WTC11 (cell line): ENCODE measurements around the gene CD79A. TPM values are rescaled to one million over a fixed set of nuclear protein-coding genes. Genes with fewer than 3 reads are reported as not detected.

Experiments used
- ATAC-seq: fragments of 200-7000 bp; cut with Tn5 transposase; 2 replicates; pipeline ENCODE4 v1.10.0; 2021; ENCODE audit warnings: mild to moderate bottlenecking, moderate library complexity
- CTCF ChIA-PET: fragments of 300-600 bp; sonication (Branson Sonifier 250); formaldehyde crosslinking; loops from one replicate; lab custom pipeline; 2021; ENCODE audit warnings: antibody characterized with exemption; lab: Charles Lee
- POLR2A ChIA-PET: fragments of 350-600 bp; sonication (Branson Sonifier 250); formaldehyde crosslinking; loops from one replicate; lab custom pipeline; 2021; ENCODE audit warnings: antibody characterized with exemption; lab: Charles Lee
- DNase-seq: peaks from one replicate; pipeline ENCODE4 v3.0.0; 2021; ENCODE audit warnings: low spot score
- H3K27ac Mint-ChIP-seq: 2 replicates; pipeline ENCODE4 v1.8.0; 2021; ENCODE audit warnings: mixed read lengths
- H3K27me3 Mint-ChIP-seq: 2 replicates; pipeline ENCODE4 v1.8.0; 2021; ENCODE audit warnings: low read depth, mild to moderate bottlenecking, moderate library complexity, mixed read lengths
- H3K36me3 Mint-ChIP-seq: 2 replicates; pipeline ENCODE4 v1.8.0; 2021; ENCODE audit warnings: mixed read lengths
- H3K4me1 Mint-ChIP-seq: 2 replicates; pipeline ENCODE4 v1.8.0; 2022; ENCODE audit warnings: mixed read lengths
- H3K4me3 Mint-ChIP-seq: 2 replicates; pipeline ENCODE4 v1.8.0; 2021; ENCODE audit warnings: mild to moderate bottlenecking, moderate library complexity, mixed read lengths
- H3K9me3 Mint-ChIP-seq: 2 replicates; pipeline ENCODE4 v1.8.0; 2021; ENCODE audit warnings: mixed read lengths
- ATF1 ChIP-seq: sonication (generic); formaldehyde crosslinking; IDR thresholded peaks from 2 replicates; pipeline ENCODE4 v1.8.1; 2023; ENCODE audit warnings: mild to moderate bottlenecking, moderate library complexity, missing genetic modification reagents
- CBFB ChIP-seq: sonication (generic); formaldehyde crosslinking; IDR thresholded peaks from 2 replicates; pipeline ENCODE4 v1.8.1; 2022; ENCODE audit warnings: mild to moderate bottlenecking, low read depth, missing genetic modification reagents
- ERG ChIP-seq: fragments of 250-450 bp; sonication (Bioruptor Pico); IDR thresholded peaks from 2 replicates; pipeline ENCODE4 v1.8.0; 2021; ENCODE audit warnings: mild to moderate bottlenecking
- FOXP1 ChIP-seq: sonication (generic); formaldehyde crosslinking; IDR thresholded peaks from 2 replicates; pipeline ENCODE4 v1.8.0; 2022; ENCODE audit warnings: missing genetic modification reagents, mild to moderate bottlenecking, moderate library complexity, borderline replicate concordance
- IRF1 ChIP-seq: sonication (generic); formaldehyde crosslinking; IDR thresholded peaks from 2 replicates; pipeline ENCODE4 v1.8.0; 2023; ENCODE audit warnings: missing genetic modification reagents
- MYBL2 ChIP-seq: sonication (generic); formaldehyde crosslinking; IDR thresholded peaks from 2 replicates; pipeline ENCODE4 v1.8.1; 2023; ENCODE audit warnings: mild to moderate bottlenecking, moderate library complexity, missing genetic modification reagents
- NFYB ChIP-seq: sonication (generic); formaldehyde crosslinking; conservative IDR thresholded peaks from 2 replicates; pipeline ENCODE4 v1.8.0; 2022; ENCODE audit warnings: low read depth, missing genetic modification reagents
- NR2C2 ChIP-seq: sonication (generic); formaldehyde crosslinking; IDR thresholded peaks from 2 replicates; pipeline ENCODE4 v1.8.0; 2022; ENCODE audit warnings: mild to moderate bottlenecking, missing genetic modification reagents
- PRDM15 ChIP-seq: sonication (generic); formaldehyde crosslinking; IDR thresholded peaks from 2 replicates; pipeline ENCODE4 v1.8.0; 2022; ENCODE audit warnings: missing genetic modification reagents
- TEAD4 ChIP-seq: sonication (generic); formaldehyde crosslinking; IDR thresholded peaks from 2 replicates; pipeline ENCODE4 v1.8.0; 2022; ENCODE audit warnings: mild to moderate bottlenecking, missing genetic modification reagents
- ZNF317 ChIP-seq: sonication (generic); formaldehyde crosslinking; IDR thresholded peaks from 2 replicates; pipeline ENCODE4 v1.8.1; 2023; ENCODE audit warnings: low read depth, mild to moderate bottlenecking, moderate library complexity, missing genetic modification reagents, borderline replicate concordance
- total RNA-seq: library from RNA; stranded (reverse); gene quantifications from 3 replicates; pipeline ENCODE4 v1.2.3, GENCODE V29; 2021
- TF ChIP-seq, protein P1 (sequence below): fragments of 250-450 bp; sonication (Bioruptor Pico); IDR thresholded peaks from 2 replicates; pipeline ENCODE4 v1.9.0; 2021; ENCODE audit warnings: mild to moderate bottlenecking
- TF ChIP-seq, protein P2 (sequence below): fragments of 250-450 bp; sonication (Bioruptor Pico); IDR thresholded peaks from 2 replicates; pipeline ENCODE4 v1.9.0; 2021; ENCODE audit warnings: mild to moderate bottlenecking
- TF ChIP-seq, protein P3 (sequence below): fragments of 250-450 bp; sonication (Bioruptor Pico); IDR thresholded peaks from 2 replicates; pipeline ENCODE4 v1.9.0; 2021; ENCODE audit warnings: moderate library complexity, mild to moderate bottlenecking, inconsistent platforms, borderline replicate concordance
- TF ChIP-seq, protein P4 (sequence below): sonication (generic); formaldehyde crosslinking; IDR thresholded peaks from 2 replicates; pipeline ENCODE4 v1.8.1; 2023; ENCODE audit warnings: mild to moderate bottlenecking, missing genetic modification reagents
- TF ChIP-seq, protein P5 (sequence below): sonication (generic); formaldehyde crosslinking; IDR thresholded peaks from 2 replicates; pipeline ENCODE4 v1.8.0; 2022; ENCODE audit warnings: mild to moderate bottlenecking, missing genetic modification reagents

CD79A gene
- total RNA-seq, 1 experiment from 2014 or later: 0.42 TPM

DNA sequence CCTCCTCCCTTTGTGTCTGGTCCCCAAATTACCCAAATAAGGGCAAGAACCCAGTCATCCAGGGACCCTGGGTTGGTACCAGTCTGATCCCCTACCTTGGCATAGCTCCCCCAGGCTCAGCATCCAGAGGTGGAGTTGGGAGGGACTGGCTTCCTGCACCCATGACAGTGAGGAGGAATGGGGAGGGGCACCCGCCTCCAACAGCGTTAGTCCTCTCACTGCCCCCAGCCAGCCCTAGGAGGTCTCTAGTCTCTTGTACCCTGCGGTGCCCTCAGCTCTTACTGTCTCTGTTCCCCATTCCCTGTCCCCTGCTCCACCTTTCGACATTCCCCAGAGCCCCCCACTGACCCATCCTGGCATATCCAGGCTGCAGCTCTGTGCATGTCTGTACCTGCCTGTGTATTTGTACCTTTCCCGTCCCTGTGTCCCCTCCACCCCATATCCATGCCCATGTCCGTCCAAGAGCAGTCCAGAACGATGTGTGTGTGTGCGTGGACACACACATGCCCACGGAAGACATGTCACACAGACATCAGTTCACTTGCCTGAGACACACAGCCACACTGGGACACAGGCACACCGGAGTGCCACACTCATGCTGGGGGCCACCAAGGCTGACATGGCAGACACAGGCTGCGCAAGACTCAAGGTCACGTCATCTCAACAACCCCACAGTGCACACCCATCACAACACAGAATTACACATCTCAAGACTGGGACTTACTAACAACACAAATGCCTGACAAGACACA is 33.3 kb downstream of the CD79A start:
- DNase-seq (no peak), ATAC-seq (no peak)
- Mint-ChIP-seq H3K9me3 (no peaks in the 10 kb centered on the region), H3K27me3 (peaks cover 7% of the 10 kb centered on the region), H3K27ac (no peak overlapping the region), H3K4me3 (no peak overlapping the region), H3K4me1 (peaks cover 9% of the 10 kb centered on the region), H3K36me3 (0 out of 2 replicates have a peak, but pooled peaks cover 4% of the 10 kb centered on the region)
- ChIA-PET CTCF (interaction anchor here (1.2 kb wide), 1 partner anchor 27 kb away, joined by 4 read pairs; no protein-coding TSS in a partner anchor), POLR2A (no interaction called here)
- no peak for TF ChIP-seq ZNF317 (CRISPR knock-in tag)
- TF ChIP-seq, protein P1, sequence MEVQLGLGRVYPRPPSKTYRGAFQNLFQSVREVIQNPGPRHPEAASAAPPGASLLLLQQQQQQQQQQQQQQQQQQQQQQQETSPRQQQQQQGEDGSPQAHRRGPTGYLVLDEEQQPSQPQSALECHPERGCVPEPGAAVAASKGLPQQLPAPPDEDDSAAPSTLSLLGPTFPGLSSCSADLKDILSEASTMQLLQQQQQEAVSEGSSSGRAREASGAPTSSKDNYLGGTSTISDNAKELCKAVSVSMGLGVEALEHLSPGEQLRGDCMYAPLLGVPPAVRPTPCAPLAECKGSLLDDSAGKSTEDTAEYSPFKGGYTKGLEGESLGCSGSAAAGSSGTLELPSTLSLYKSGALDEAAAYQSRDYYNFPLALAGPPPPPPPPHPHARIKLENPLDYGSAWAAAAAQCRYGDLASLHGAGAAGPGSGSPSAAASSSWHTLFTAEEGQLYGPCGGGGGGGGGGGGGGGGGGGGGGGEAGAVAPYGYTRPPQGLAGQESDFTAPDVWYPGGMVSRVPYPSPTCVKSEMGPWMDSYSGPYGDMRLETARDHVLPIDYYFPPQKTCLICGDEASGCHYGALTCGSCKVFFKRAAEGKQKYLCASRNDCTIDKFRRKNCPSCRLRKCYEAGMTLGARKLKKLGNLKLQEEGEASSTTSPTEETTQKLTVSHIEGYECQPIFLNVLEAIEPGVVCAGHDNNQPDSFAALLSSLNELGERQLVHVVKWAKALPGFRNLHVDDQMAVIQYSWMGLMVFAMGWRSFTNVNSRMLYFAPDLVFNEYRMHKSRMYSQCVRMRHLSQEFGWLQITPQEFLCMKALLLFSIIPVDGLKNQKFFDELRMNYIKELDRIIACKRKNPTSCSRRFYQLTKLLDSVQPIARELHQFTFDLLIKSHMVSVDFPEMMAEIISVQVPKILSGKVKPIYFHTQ (CRISPR knock-in tag): no peak
- TF ChIP-seq MYBL2 (CRISPR knock-in tag): no peak
- no peak for TF ChIP-seq CBFB (CRISPR knock-in tag)
- TF ChIP-seq, protein P2, sequence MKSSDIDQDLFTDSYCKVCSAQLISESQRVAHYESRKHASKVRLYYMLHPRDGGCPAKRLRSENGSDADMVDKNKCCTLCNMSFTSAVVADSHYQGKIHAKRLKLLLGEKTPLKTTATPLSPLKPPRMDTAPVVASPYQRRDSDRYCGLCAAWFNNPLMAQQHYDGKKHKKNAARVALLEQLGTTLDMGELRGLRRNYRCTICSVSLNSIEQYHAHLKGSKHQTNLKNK (CRISPR knock-in tag): no peak
- TF ChIP-seq, protein P3, sequence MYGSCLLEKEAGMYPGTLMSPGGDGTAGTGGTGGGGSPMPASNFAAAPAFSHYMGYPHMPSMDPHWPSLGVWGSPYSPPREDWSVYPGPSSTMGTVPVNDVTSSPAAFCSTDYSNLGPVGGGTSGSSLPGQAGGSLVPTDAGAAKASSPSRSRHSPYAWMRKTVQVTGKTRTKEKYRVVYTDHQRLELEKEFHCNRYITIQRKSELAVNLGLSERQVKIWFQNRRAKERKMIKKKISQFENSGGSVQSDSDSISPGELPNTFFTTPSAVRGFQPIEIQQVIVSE: no peak
- TF ChIP-seq PRDM15 (CRISPR knock-in tag): no peak
- TF ChIP-seq ATF1 (CRISPR knock-in tag): no peak
- TF ChIP-seq, protein P4, sequence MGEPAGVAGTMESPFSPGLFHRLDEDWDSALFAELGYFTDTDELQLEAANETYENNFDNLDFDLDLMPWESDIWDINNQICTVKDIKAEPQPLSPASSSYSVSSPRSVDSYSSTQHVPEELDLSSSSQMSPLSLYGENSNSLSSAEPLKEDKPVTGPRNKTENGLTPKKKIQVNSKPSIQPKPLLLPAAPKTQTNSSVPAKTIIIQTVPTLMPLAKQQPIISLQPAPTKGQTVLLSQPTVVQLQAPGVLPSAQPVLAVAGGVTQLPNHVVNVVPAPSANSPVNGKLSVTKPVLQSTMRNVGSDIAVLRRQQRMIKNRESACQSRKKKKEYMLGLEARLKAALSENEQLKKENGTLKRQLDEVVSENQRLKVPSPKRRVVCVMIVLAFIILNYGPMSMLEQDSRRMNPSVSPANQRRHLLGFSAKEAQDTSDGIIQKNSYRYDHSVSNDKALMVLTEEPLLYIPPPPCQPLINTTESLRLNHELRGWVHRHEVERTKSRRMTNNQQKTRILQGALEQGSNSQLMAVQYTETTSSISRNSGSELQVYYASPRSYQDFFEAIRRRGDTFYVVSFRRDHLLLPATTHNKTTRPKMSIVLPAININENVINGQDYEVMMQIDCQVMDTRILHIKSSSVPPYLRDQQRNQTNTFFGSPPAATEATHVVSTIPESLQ (CRISPR knock-in tag): no peak
- no peak for TF ChIP-seq IRF1 (CRISPR knock-in tag)
- TF ChIP-seq NFYB (CRISPR knock-in tag): no peak
- TF ChIP-seq, protein P5, sequence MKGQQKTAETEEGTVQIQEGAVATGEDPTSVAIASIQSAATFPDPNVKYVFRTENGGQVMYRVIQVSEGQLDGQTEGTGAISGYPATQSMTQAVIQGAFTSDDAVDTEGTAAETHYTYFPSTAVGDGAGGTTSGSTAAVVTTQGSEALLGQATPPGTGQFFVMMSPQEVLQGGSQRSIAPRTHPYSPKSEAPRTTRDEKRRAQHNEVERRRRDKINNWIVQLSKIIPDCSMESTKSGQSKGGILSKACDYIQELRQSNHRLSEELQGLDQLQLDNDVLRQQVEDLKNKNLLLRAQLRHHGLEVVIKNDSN (CRISPR knock-in tag): no peak
- TF ChIP-seq FOXP1 (CRISPR knock-in tag): no peak
- TF ChIP-seq ERG: no peak
- no peak for TF ChIP-seq TEAD4
- no peak for TF ChIP-seq NR2C2
